HCT116 (cell line): ENCODE results near the gene CD28. TPM values are rescaled to one million over a fixed set of nuclear protein-coding genes. Genes with fewer than 3 reads are reported as not detected.

Experiments used
- ATAC-seq: fragments of 200-7000 bp; cut with Tn5 transposase; 2 replicates; pipeline ENCODE4 v1.9.1; 2020; ENCODE audit warnings: mild to moderate bottlenecking, moderate library complexity
- BruUV-seq: library from RNA; stranded (reverse); fragments of 400-500 nt; replicated peaks from 2 replicates; lab custom pipeline; 2021; lab: Mats Ljungman, UMichigan
- CTCF ChIA-PET: fragments of 300-600 bp; sonication (Branson Sonifier 250); formaldehyde crosslinking; loops from one replicate; lab custom pipeline; 2021; ENCODE audit warnings: antibody characterized with exemption; lab: Charles Lee
- POLR2A ChIA-PET: fragments of 300-600, 350-600 bp; sonication (Branson Sonifier 250); formaldehyde crosslinking; loops from one replicate; lab custom pipeline; 2021; ENCODE audit warnings: antibody characterized with exemption; lab: Charles Lee
- RAD21 ChIA-PET, 2 experiments: fragments of 300-600 bp; sonication (Branson Sonifier 250); formaldehyde crosslinking; loops; one replicate each; lab custom pipeline; 2023; ENCODE audit warnings: low total read pairs in 2 of 2; ENCODE audit not compliant: uncharacterized antibody in 2 of 2, unreplicated experiment in 2 of 2, low non-redundant PET in 1 of 2; lab: Charles Lee
- DNase-seq: peaks from one replicate; pipeline ENCODE4 v3.0.0-alpha.2; 2010; ENCODE audit warnings: low read depth, low spot score
- H2AFZ ChIP-seq: fragments of 200-600 bp; shearing (Covaris generic), sonication (generic); 2 replicates; pipeline ENCODE4 v1.6.1; 2017; ENCODE audit warnings: low read depth, mixed run types, mixed read lengths, antibody characterized with exemption, low read length; ENCODE audit not compliant: poor library complexity, severe bottlenecking
- H3K27ac ChIP-seq: 2 replicates; pipeline ENCODE4 v1.5.1; 2012; ENCODE audit warnings: low read depth, low read length
- H3K27me3 ChIP-seq: fragments of 200-600 bp; sonication (generic); 2 replicates; pipeline ENCODE4 v1.6.1; 2016; ENCODE audit warnings: mixed run types, low read length, mixed read lengths; ENCODE audit not compliant: insufficient read depth
- H3K36me3 ChIP-seq, 2 experiments: fragments of 200-500 bp in 1 of 2; fragments of 200-600 bp in 1 of 2; sonication (Bioruptor generic) in 1 of 2; sonication (generic) in 1 of 2; 2 replicates each; pipeline versions ENCODE4 v1.5.1 to v1.6.1; 2014 to 2016; ENCODE audit warnings: low read length in 2 of 2, inconsistent platforms in 1 of 2, mixed read lengths in 1 of 2, mixed run types in 1 of 2; ENCODE audit not compliant: insufficient read depth in 2 of 2, control insufficient read depth in 1 of 2
- H3K4me1 ChIP-seq, 2 experiments: fragments of 200-600 bp in 1 of 2; sonication (generic) in 1 of 2; 2 replicates each; pipeline versions ENCODE4 v1.5.1 to v1.6.1; 2012 to 2017; ENCODE audit warnings: low read length in 2 of 2, inconsistent platforms in 1 of 2, mild to moderate bottlenecking in 1 of 2, mixed read lengths in 1 of 2, mixed run types in 1 of 2, moderate library complexity in 1 of 2; ENCODE audit not compliant: insufficient read depth in 2 of 2, control insufficient read depth in 1 of 2
- H3K4me2 ChIP-seq: fragments of 200-600 bp; sonication (generic); 2 replicates; pipeline ENCODE4 v1.6.1; 2017; ENCODE audit warnings: mixed run types, low read length, mixed read lengths
- H3K4me3 ChIP-seq, 2 experiments: fragments of 200-600 bp in 1 of 2; sonication (generic) in 1 of 2; replicated peaks in 1 of 2; 2 replicates each; pipeline ENCODE4 v1.5.1; 2011 to 2016; ENCODE audit warnings: low read length in 2 of 2, control low read depth in 1 of 2, low read depth in 1 of 2, mild to moderate bottlenecking in 1 of 2, mixed read lengths in 1 of 2, mixed run types in 1 of 2
- H3K79me2 ChIP-seq: fragments of 200-600 bp; sonication (generic); 2 replicates; pipeline ENCODE4 v1.6.1; 2017; ENCODE audit warnings: mild to moderate bottlenecking, mixed run types, low read length, moderate library complexity, mixed read lengths; ENCODE audit not compliant: insufficient read depth
- H3K9ac ChIP-seq: fragments of 200-600 bp; sonication (generic); 2 replicates; pipeline ENCODE4 v1.6.1; 2016; ENCODE audit warnings: low read length, mixed read lengths
- H3K9me2 ChIP-seq: fragments of 200-600 bp; sonication (generic), shearing (Covaris generic); 2 replicates; pipeline ENCODE4 v1.6.1; 2017; ENCODE audit warnings: mixed run types, mild to moderate bottlenecking, moderate library complexity; ENCODE audit not compliant: insufficient read depth
- H3K9me3 ChIP-seq, 2 experiments: fragments of 200-500 bp in 1 of 2; fragments of 200-600 bp in 1 of 2; sonication (Bioruptor generic) in 1 of 2; sonication (generic) in 1 of 2; 2 replicates each; pipeline ENCODE4 v1.6.1; 2014 to 2017; ENCODE audit warnings: low read length in 2 of 2, mixed read lengths in 2 of 2, inconsistent platforms in 1 of 2, low read depth in 1 of 2, mild to moderate bottlenecking in 1 of 2, mixed run types in 1 of 2, moderate library complexity in 1 of 2; ENCODE audit not compliant: control insufficient read depth in 1 of 2, insufficient read depth in 1 of 2
- H4K20me1 ChIP-seq: fragments of 200-600 bp; sonication (generic), shearing (Covaris generic); 2 replicates; pipeline ENCODE4 v1.6.1; 2017; ENCODE audit warnings: mixed run types, mild to moderate bottlenecking, moderate library complexity; ENCODE audit not compliant: insufficient read depth
- EGR1 ChIP-seq: IDR thresholded peaks from 2 replicates; pipeline ENCODE4 v1.6.1; 2012; ENCODE audit warnings: low read depth
- JUND ChIP-seq: IDR thresholded peaks from 2 replicates; pipeline ENCODE4 v1.6.1; 2012
- ZBTB33 ChIP-seq: IDR thresholded peaks from 2 replicates; pipeline ENCODE4 v1.6.1; 2011; ENCODE audit warnings: mild to moderate bottlenecking, low read length, moderate library complexity; ENCODE audit not compliant: insufficient replicate concordance; ENCODE audit errors: extremely low read depth
- ZNF274 ChIP-seq: fragments of 200-500 bp; sonication (Bioruptor generic); IDR thresholded peaks from 2 replicates; pipeline ENCODE4 v1.6.1; 2014; ENCODE audit warnings: mild to moderate bottlenecking, low read depth, low read length, inconsistent platforms
- intact Hi-C: fragments of 100-400 bp; cut with micrococcal nuclease; formaldehyde crosslinking; loops from 2 replicates; pipeline ENCODE4 v1.10.0; 2022
- total RNA-seq: library from RNA; stranded (reverse); gene quantifications from one replicate; pipeline ENCODE4 v1.2.1, GENCODE V29; 2021; ENCODE audit not compliant: unreplicated experiment
- TF ChIP-seq, protein P1 (sequence below): IDR thresholded peaks from 2 replicates; pipeline ENCODE4 v1.6.1; 2012; ENCODE audit warnings: low read depth
- TF ChIP-seq, protein P2 (sequence below): IDR thresholded peaks from 2 replicates; pipeline ENCODE4 v1.6.1; 2012

The CD28 gene
- total RNA-seq, 1 experiment from 2014 or later, result 0.37 TPM

GRCh38 chr2:203704430-203704829 is 2.0 kb upstream of the CD28 start:
- RAD21 ChIA-PET, result no interaction called here
- CTCF ChIA-PET, result no interaction called here
- TF ChIP-seq EGR1 (no peak), JUND (no peak), ZNF274 (no peak), ZBTB33 (no peak)
- TF ChIP-seq, protein P1, sequence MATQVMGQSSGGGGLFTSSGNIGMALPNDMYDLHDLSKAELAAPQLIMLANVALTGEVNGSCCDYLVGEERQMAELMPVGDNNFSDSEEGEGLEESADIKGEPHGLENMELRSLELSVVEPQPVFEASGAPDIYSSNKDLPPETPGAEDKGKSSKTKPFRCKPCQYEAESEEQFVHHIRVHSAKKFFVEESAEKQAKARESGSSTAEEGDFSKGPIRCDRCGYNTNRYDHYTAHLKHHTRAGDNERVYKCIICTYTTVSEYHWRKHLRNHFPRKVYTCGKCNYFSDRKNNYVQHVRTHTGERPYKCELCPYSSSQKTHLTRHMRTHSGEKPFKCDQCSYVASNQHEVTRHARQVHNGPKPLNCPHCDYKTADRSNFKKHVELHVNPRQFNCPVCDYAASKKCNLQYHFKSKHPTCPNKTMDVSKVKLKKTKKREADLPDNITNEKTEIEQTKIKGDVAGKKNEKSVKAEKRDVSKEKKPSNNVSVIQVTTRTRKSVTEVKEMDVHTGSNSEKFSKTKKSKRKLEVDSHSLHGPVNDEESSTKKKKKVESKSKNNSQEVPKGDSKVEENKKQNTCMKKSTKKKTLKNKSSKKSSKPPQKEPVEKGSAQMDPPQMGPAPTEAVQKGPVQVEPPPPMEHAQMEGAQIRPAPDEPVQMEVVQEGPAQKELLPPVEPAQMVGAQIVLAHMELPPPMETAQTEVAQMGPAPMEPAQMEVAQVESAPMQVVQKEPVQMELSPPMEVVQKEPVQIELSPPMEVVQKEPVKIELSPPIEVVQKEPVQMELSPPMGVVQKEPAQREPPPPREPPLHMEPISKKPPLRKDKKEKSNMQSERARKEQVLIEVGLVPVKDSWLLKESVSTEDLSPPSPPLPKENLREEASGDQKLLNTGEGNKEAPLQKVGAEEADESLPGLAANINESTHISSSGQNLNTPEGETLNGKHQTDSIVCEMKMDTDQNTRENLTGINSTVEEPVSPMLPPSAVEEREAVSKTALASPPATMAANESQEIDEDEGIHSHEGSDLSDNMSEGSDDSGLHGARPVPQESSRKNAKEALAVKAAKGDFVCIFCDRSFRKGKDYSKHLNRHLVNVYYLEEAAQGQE, result no peak
- TF ChIP-seq, protein P2, sequence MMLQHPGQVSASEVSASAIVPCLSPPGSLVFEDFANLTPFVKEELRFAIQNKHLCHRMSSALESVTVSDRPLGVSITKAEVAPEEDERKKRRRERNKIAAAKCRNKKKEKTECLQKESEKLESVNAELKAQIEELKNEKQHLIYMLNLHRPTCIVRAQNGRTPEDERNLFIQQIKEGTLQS, result no peak
- no peaks in the 10 kb centered on the region for H3K9me2 ChIP-seq
- intact Hi-C loops, result no loop called here
- DNase-seq, result no peak
- H3K4me2 ChIP-seq, result no peak overlapping the region
- no TSS peak for BruUV-seq
- no peaks in the 10 kb centered on the region for H3K79me2 ChIP-seq
- no peaks in the 10 kb centered on the region for H3K36me3 ChIP-seq
- no peak overlapping the region for H2AFZ ChIP-seq
- no peak overlapping the region for H3K9ac ChIP-seq
- H3K9me3 ChIP-seq, result no peaks in the 10 kb centered on the region
- H3K4me1 ChIP-seq, result no peaks in the 10 kb centered on the region
- POLR2A ChIA-PET, result no interaction called here
- no peak for ATAC-seq
- no peaks in the 10 kb centered on the region for H3K27me3 ChIP-seq
- no peak overlapping the region for H3K4me3 ChIP-seq
- no peaks in the 10 kb centered on the region for H4K20me1 ChIP-seq
- no peak overlapping the region for H3K27ac ChIP-seq
